RWPE2 (cell line): ENCODE measurements around the gene ADORA3.

Experiments used
- ATAC-seq: fragments of 200-7000 bp; cut with Tn5 transposase; 3 replicates; pipeline ENCODE4 v1.9.1; 2021; ENCODE audit warnings: low read depth
- DNase-seq: peaks from one replicate; pipeline ENCODE4 v3.0.0-alpha.2; 2020; ENCODE audit warnings: low spot score
- H3K27ac ChIP-seq: fragments of 450-650 bp; 2 replicates; pipeline ENCODE4 v1.5.1; 2017; ENCODE audit warnings: mild to moderate bottlenecking; ENCODE audit not compliant: poor library complexity, severe bottlenecking
- H3K27me3 ChIP-seq: fragments of 250-450 bp; sonication (Bioruptor Pico); 2 replicates; pipeline ENCODE4 v1.5.1; 2021; ENCODE audit warnings: mild to moderate bottlenecking, moderate library complexity; ENCODE audit not compliant: insufficient read depth, poor library complexity, severe bottlenecking
- H3K36me3 ChIP-seq: fragments of 250-450 bp; sonication (Bioruptor Pico); 2 replicates; pipeline ENCODE4 v1.5.1; 2020; ENCODE audit warnings: low read depth, mild to moderate bottlenecking, moderate library complexity
- H3K4me1 ChIP-seq: fragments of 250-450 bp; sonication (Bioruptor Pico); 2 replicates; pipeline ENCODE4 v1.5.1; 2021; ENCODE audit warnings: mild to moderate bottlenecking, moderate library complexity; ENCODE audit not compliant: insufficient read depth, poor library complexity, severe bottlenecking
- H3K4me3 ChIP-seq: fragments of 250-450 bp; sonication (Bioruptor Pico); 2 replicates; pipeline ENCODE4 v1.5.1; 2021; ENCODE audit warnings: mild to moderate bottlenecking, moderate library complexity; ENCODE audit not compliant: severe bottlenecking
- H3K9me3 ChIP-seq: fragments of 250-450 bp; sonication (Bioruptor Pico); 2 replicates; pipeline ENCODE4 v1.5.1; 2021; ENCODE audit warnings: mild to moderate bottlenecking, moderate library complexity; ENCODE audit not compliant: severe bottlenecking
- CTCF ChIP-seq: fragments of 450-650 bp; IDR thresholded peaks from one replicate; pipeline ENCODE4 v1.5.1; 2017; ENCODE audit warnings: mild to moderate bottlenecking, moderate library complexity; ENCODE audit not compliant: poor library complexity, severe bottlenecking

The ADORA3 gene

GRCh38 chr1:111468717-111469100, 34.7 kb downstream of the ADORA3 start:
- H3K9me3 ChIP-seq: no peaks in the 10 kb centered on the region
- H3K4me1 ChIP-seq: no peaks in the 10 kb centered on the region
- no peak overlapping the region for H3K4me3 ChIP-seq
- H3K27ac ChIP-seq: no peak overlapping the region
- no peak for TF ChIP-seq CTCF
- no peaks in the 10 kb centered on the region for H3K36me3 ChIP-seq
- ATAC-seq (no peak), DNase-seq (no peak)
- H3K27me3 ChIP-seq: no peaks in the 10 kb centered on the region

- Histone ChIP-seq H3K27ac (no peak overlapping the region), H3K9me3 (no peaks in the 10 kb centered on the region), H3K4me3 (no peak overlapping the region), H3K36me3 (no peaks in the 10 kb centered on the region), H3K27me3 (no peaks in the 10 kb centered on the region), H3K4me1 (no peaks in the 10 kb centered on the region)
- DNase-seq: no peak
- TF ChIP-seq CTCF: no peak
- no peak for ATAC-seq
Observed at GRCh38 chr1:111467865-111468716, 35.3 kb downstream of the ADORA3 start.

GRCh38 chr1:111466480-111466879, 37.0 kb downstream of the ADORA3 start:
- DNase-seq (no peak), ATAC-seq (no peak)
- Histone ChIP-seq H3K36me3 (peaks cover 13% of the 10 kb centered on the region), H3K27ac (no peak overlapping the region), H3K4me1 (no peaks in the 10 kb centered on the region), H3K27me3 (no peaks in the 10 kb centered on the region), H3K9me3 (no peaks in the 10 kb centered on the region), H3K4me3 (no peak overlapping the region)
- no peak for TF ChIP-seq CTCF

- no peaks in the 10 kb centered on the region for H3K4me1 ChIP-seq
- H3K27me3 ChIP-seq: no peaks in the 10 kb centered on the region
- peaks cover 20% of the 10 kb centered on the region for H3K36me3 ChIP-seq
- H3K4me3 ChIP-seq: no peak overlapping the region
- ATAC-seq (no peak), DNase-seq (no peak)
- TF ChIP-seq CTCF: no peak
- no peaks in the 10 kb centered on the region for H3K9me3 ChIP-seq
- H3K27ac ChIP-seq: no peak overlapping the region
Observed at GRCh38 chr1:111465754-111466153, 37.7 kb downstream of the ADORA3 start.

- ATAC-seq (no peak; the same call in 2 of the 3 replicates), DNase-seq (no peak)
- no peak for TF ChIP-seq CTCF
- H3K27me3 ChIP-seq: no peaks in the 10 kb centered on the region
- H3K36me3 ChIP-seq: peaks cover 46% of the 10 kb centered on the region
- H3K4me3 ChIP-seq: no peak overlapping the region
- H3K4me1 ChIP-seq: no peaks in the 10 kb centered on the region
- no peak overlapping the region for H3K27ac ChIP-seq
- H3K9me3 ChIP-seq: no peaks in the 10 kb centered on the region
Observed at GRCh38 chr1:111463029-111463683, 40.3 kb downstream of the ADORA3 start.
